22Rv1 (cell line): ENCODE data around the gene PTCD3.

ENCODE experiments used
- H3K27ac ChIP-seq: fragments of 450-650 bp; 2 replicates; pipeline ENCODE4 v1.5.1; 2017
- CTCF ChIP-seq: fragments of 450-650 bp; IDR thresholded peaks from 2 replicates; pipeline ENCODE4 v1.5.1; 2017; ENCODE audit warnings: mild to moderate bottlenecking
- ZFX ChIP-seq: fragments of 450-650 bp; IDR thresholded peaks from 2 replicates; pipeline ENCODE4 v1.6.1; 2017; ENCODE audit warnings: antibody characterized with exemption, borderline replicate concordance

PTCD3 gene

GRCh38 chr2:86105969-86106945 is at the start of gene PTCD3:
Gene PTCD3, plus strand, starts transcription at chr2:86106235. Its CDS starts 13 bp downstream, at chr2:86106248.
- peak within 1 kb of the TSS; percentile 74 for H3K27ac ChIP-seq

GRCh38 chr2:86056590-86057331 is 49.3 kb upstream of the PTCD3 start:
- TF ChIP-seq CTCF, result no peak
- TF ChIP-seq ZFX, result no peak
- H3K27ac ChIP-seq, result no peak overlapping the region

More at GRCh38 chr2:86105969-86106945, at the start of gene PTCD3:
- TF ChIP-seq CTCF, result no peak
- no peak for TF ChIP-seq ZFX

DNA sequence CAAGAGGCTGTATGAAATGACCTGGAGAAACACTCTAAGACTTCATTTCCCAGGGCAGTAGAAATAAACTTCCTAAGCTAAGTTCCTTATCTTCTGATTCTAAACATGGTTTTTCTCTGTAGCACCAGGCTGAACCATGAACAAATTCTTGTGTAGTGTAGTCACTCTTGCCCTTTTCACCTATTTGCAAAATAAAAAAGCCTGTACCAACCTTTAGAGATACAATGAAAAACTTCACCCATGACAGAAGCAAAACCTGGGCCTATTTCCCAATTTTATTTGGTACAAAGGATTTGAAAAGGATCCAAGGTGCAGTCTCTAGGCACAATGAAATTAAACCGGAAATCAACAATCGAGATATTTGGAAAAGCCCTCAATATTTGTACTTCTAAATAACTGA is 44.0 kb upstream of the PTCD3 start:
- TF ChIP-seq ZFX, result no peak
- no peak for TF ChIP-seq CTCF
- H3K27ac ChIP-seq, result no peak overlapping the region

DNA sequence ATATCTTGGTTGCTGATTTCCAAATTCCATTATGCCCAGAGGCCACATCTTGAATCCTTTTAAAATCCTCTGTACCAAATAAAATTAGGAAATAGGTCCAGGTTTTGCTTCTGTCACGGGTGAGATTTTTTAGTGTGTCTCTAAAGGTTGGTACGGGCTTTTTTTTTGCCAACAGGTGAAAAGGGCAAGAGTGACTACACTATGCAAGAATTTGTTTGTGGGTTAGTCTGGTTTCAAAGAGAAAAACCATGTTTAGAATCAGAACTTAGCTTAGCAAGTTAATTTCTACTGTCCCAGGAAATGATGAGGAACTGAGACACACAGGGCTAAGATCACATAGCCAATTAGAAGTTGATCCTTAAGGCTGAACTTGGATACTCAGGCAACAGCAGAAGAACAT is 42.0 kb upstream of the PTCD3 start:
- no peak overlapping the region for H3K27ac ChIP-seq
- TF ChIP-seq CTCF, result no peak
- no peak for TF ChIP-seq ZFX

- no peak for TF ChIP-seq ZFX
- no peak for TF ChIP-seq CTCF
- H3K27ac ChIP-seq, result no peak overlapping the region
Measured at GRCh38 chr2:86065512-86065911, 40.5 kb upstream of the PTCD3 start.

DNA sequence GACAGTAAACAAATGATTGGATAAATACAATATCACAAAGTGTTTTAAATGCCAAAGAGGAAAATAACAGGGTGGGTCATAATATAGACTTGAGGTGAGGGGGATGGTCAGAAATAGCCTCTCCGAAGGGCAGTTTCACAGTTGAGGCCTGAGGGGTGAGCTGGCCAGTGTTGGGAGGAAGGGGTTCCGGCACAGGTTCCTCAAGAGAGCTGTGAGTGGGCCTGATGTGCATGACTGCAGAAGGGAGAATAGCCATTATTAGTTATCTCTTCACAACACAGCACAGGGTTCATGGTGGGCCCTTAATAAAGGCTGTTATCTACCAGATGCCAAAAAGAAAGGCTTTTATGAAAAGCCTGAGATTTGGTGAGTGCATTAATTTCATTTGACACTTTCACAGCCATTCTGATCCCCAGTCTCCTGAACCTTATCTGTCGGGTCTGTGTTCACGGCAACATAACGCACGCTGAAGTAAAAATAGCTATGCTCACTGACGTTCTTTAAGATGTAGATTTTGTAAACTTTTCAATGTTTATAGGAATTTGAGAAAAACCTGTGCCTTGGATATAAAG is 39.9 kb upstream of the PTCD3 start:
- TF ChIP-seq ZFX (no peak), CTCF (no peak)
- no peak overlapping the region for H3K27ac ChIP-seq
